Endothelial cell of umbilical vein (primary cell): ENCODE results near the gene COL15A1. TPM values are rescaled to one million over a fixed set of nuclear protein-coding genes. Genes with fewer than 3 reads are reported as not detected.

ENCODE experiments used
- BruUV-seq: library from RNA; stranded (reverse); fragments of 400-500 nt; replicated peaks from 2 replicates; lab custom pipeline; 2021; lab: Mats Ljungman, UMichigan
- CTCF ChIA-PET: fragments of 300-600, 350-600 bp; sonication (Branson Sonifier 250); formaldehyde crosslinking; loops from one replicate; lab custom pipeline; 2021; ENCODE audit warnings: antibody characterized with exemption, inconsistent platforms; lab: Charles Lee
- POLR2A ChIA-PET: fragments of 300-600, 350-600 bp; sonication (Branson Sonifier 250); formaldehyde crosslinking; loops from one replicate; lab custom pipeline; 2021; ENCODE audit warnings: antibody characterized with exemption, inconsistent platforms; lab: Charles Lee
- DNase-seq: peaks from one replicate; pipeline ENCODE4 v3.0.0-alpha.2; 2011; ENCODE audit warnings: low read depth, low spot score
- FAIRE-seq: peaks from 2 replicates; lab custom pipeline; 2011; peaks lifted over from hg19 to GRCh38; lab: Jason Lieb, UNC
- H2AFZ ChIP-seq: 2 replicates; pipeline ENCODE4 v1.6.0; 2012; ENCODE audit warnings: low read depth, low read length, control low read depth, inconsistent platforms
- H3K27ac ChIP-seq: 2 replicates; pipeline ENCODE4 v1.5.1; 2011; ENCODE audit warnings: low read depth, mild to moderate bottlenecking, control low read depth, low read length, moderate library complexity; ENCODE audit not compliant: insufficient read depth
- H3K27me3 ChIP-seq, 2 experiments: 2 replicates each; pipeline versions ENCODE4 v1.6.0 to v1.6.1; 2011; ENCODE audit warnings: low read length in 2 of 2, mixed read lengths in 1 of 2; ENCODE audit not compliant: control insufficient read depth in 2 of 2, insufficient read depth in 2 of 2
- H3K36me3 ChIP-seq, 2 experiments: 2 replicates in 1 of 2; 3 replicates in 1 of 2; pipeline ENCODE4 v1.5.1; 2011; ENCODE audit warnings: low read length in 2 of 2, mild to moderate bottlenecking in 1 of 2, moderate library complexity in 1 of 2; ENCODE audit not compliant: control insufficient read depth in 2 of 2, insufficient read depth in 2 of 2; ENCODE audit errors: extremely low read depth in 1 of 2
- H3K4me1 ChIP-seq: 3 replicates; pipeline ENCODE4 v1.5.1; 2011; ENCODE audit warnings: mild to moderate bottlenecking, low read length; ENCODE audit not compliant: control insufficient read depth, insufficient read depth; ENCODE audit errors: extremely low read depth
- H3K4me2 ChIP-seq: 2 replicates; pipeline ENCODE4 v1.6.1; 2011; ENCODE audit warnings: low read length, control low read depth, mixed read lengths; ENCODE audit not compliant: insufficient read depth
- H3K4me3 ChIP-seq, 3 experiments: fragments of 200-600 bp in 1 of 3; sonication (generic), shearing (Covaris generic) in 1 of 3; replicated peaks in 1 of 3; 2 replicates each; pipeline ENCODE4 v1.5.1; 2011 to 2016; ENCODE audit warnings: control low read depth in 3 of 3, low read length in 3 of 3, mild to moderate bottlenecking in 2 of 3, inconsistent platforms in 1 of 3, low read depth in 1 of 3, moderate library complexity in 1 of 3; ENCODE audit not compliant: insufficient read depth in 1 of 3
- H3K79me2 ChIP-seq: 2 replicates; pipeline ENCODE4 v1.6.0; 2012; ENCODE audit warnings: low read length, inconsistent platforms; ENCODE audit not compliant: control insufficient read depth, insufficient read depth
- H3K9ac ChIP-seq: replicated peaks from 2 replicates; pipeline ENCODE3; 2011; ENCODE audit warnings: low read length, control low read depth; ENCODE audit not compliant: insufficient read depth; ENCODE audit errors: extremely low read depth
- H3K9me1 ChIP-seq: replicated peaks from 3 replicates; pipeline ENCODE4 v1.6.0; 2011; ENCODE audit warnings: mild to moderate bottlenecking, low read length; ENCODE audit not compliant: control insufficient read depth, insufficient read depth; ENCODE audit errors: extremely low read depth
- H3K9me3 ChIP-seq: replicated peaks from 2 replicates; pipeline ENCODE4 v1.5.1; 2012; ENCODE audit warnings: low read length, inconsistent platforms; ENCODE audit not compliant: control insufficient read depth, insufficient read depth
- H4K20me1 ChIP-seq: replicated peaks from 2 replicates; pipeline ENCODE3; 2011; ENCODE audit warnings: mild to moderate bottlenecking, low read length; ENCODE audit not compliant: control insufficient read depth, insufficient read depth; ENCODE audit errors: extremely low read depth
- EZH2 ChIP-seq: IDR thresholded peaks from 2 replicates; pipeline ENCODE4 v1.6.1; 2012; ENCODE audit warnings: borderline replicate concordance, low read depth, mild to moderate bottlenecking, moderate library complexity, low read length, inconsistent platforms; ENCODE audit not compliant: severe bottlenecking
- MYC ChIP-seq: IDR thresholded peaks from one replicate; pipeline ENCODE4 v1.6.1; 2011; ENCODE audit warnings: mild to moderate bottlenecking, low read depth, low read length
- POLR2A ChIP-seq: IDR thresholded peaks from 2 replicates; pipeline ENCODE4 v1.6.1; 2012; ENCODE audit warnings: low read depth, mild to moderate bottlenecking, control low read depth, low read length
- dilution Hi-C: fragments of 300-500 bp; cut with MboI; formaldehyde crosslinking; loops from one replicate; pipeline ENCODE4 v1.15.0; 2019; ENCODE audit warnings: low sequenced_read_pairs; ENCODE audit not compliant: extremely low pct_ligation_motif_present
- intact Hi-C: fragments of 100-400 bp; cut with micrococcal nuclease; formaldehyde crosslinking; loops from one replicate; pipeline ENCODE4 v1.10.0; 2022
- polyA plus RNA-seq, 4 experiments: library from polyadenylated mRNA; depleted of rRNA in 3 of 4; stranded (reverse) in 3 of 4; unstranded in 1 of 4; fragments of >200 nt; gene quantifications; 2 replicates each; pipeline versions ENCODE4 v1.2.1 to v1.2.3, GENCODE V29; 2011 to 2012; ENCODE audit warnings: missing spikeins in 1 of 4
- total RNA-seq: library from RNA; stranded (reverse); gene quantifications from 2 replicates; pipeline ENCODE4 v1.2.3, GENCODE V29; 2021
- TF ChIP-seq, protein P1 (sequence below): IDR thresholded peaks from 2 replicates; pipeline ENCODE4 v1.6.1; 2011; ENCODE audit not compliant: insufficient read depth, insufficient read length
- TF ChIP-seq, protein P2 (sequence below), 2 donors: IDR thresholded peaks; 1 replicate in 1 of 2; 2 replicates in 1 of 2; pipeline ENCODE4 v1.5.1; 2011; ENCODE audit warnings: low read length in 2 of 2, mild to moderate bottlenecking in 2 of 2, moderate library complexity in 2 of 2, control low read depth in 1 of 2, inconsistent platforms in 1 of 2, low read depth in 1 of 2; ENCODE audit not compliant: insufficient read depth in 1 of 2; ENCODE audit errors: extremely low read depth in 1 of 2

The COL15A1 gene
- total and polyA plus RNA-seq, 2 donors (not counting 3 experiments of a cell fraction or from before 2014, with no cell fraction given) = not detected

DNA sequence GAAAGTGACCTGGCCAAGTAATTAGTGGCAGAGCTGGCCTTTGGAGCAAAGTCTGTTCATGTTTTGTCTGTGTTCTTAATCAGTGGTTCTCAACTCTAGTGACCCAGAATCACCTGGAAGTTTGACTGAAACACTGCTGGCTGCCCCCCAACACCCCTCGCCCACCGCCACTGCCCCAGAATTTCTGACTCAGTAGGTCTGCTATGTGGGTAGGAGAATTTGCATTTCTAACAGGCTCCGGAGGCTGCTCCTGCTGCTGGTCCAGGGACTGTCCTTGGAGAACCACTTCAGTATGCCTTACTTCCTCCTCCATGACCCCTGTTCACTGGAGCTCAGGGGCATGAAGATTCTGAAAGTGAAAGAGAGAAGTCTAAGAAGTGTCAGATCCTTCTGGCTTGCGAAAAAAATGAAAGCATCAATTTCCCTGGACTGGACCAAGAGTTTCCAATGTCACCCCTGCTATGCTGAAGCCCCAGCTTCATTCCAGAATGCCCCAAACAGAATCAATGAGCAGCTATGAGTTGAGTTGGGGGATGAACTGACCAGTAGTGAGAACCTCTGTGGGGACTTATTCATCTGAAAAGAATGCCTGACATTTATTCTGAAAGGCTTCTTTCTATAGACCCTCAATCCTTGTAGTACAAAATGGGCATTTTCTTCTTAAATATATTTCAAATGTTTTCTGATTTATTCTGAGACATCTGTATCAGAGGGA lies 20.8 kb upstream of the COL15A1 start:
- H3K4me3 ChIP-seq = no peak overlapping the region
- H3K4me1 ChIP-seq = no peaks in the 10 kb centered on the region
- POLR2A ChIA-PET = no interaction called here
- intact Hi-C loops = no loop called here
- TF ChIP-seq EZH2 (no peak), POLR2A (no peak), MYC (no peak)
- TF ChIP-seq, protein P1, sequence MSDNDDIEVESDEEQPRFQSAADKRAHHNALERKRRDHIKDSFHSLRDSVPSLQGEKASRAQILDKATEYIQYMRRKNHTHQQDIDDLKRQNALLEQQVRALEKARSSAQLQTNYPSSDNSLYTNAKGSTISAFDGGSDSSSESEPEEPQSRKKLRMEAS = no peak
- TF ChIP-seq, protein P2, sequence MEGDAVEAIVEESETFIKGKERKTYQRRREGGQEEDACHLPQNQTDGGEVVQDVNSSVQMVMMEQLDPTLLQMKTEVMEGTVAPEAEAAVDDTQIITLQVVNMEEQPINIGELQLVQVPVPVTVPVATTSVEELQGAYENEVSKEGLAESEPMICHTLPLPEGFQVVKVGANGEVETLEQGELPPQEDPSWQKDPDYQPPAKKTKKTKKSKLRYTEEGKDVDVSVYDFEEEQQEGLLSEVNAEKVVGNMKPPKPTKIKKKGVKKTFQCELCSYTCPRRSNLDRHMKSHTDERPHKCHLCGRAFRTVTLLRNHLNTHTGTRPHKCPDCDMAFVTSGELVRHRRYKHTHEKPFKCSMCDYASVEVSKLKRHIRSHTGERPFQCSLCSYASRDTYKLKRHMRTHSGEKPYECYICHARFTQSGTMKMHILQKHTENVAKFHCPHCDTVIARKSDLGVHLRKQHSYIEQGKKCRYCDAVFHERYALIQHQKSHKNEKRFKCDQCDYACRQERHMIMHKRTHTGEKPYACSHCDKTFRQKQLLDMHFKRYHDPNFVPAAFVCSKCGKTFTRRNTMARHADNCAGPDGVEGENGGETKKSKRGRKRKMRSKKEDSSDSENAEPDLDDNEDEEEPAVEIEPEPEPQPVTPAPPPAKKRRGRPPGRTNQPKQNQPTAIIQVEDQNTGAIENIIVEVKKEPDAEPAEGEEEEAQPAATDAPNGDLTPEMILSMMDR (IDR thresholded peaks at IDR 0.05; ENCODE audit: extremely low read depth in 1 of 2, insufficient read depth in 1 of 2, low read depth in 1 of 2, low read length in 2 of 2) = no peak
- dilution Hi-C loops = no loop called here
- DNase-seq = no peak
- H3K9ac ChIP-seq = no peak overlapping the region
- CTCF ChIA-PET = interaction anchor here (0.9 to 1.5 kb wide), 2 partner anchors 12 to 74 kb away, joined by 3 to 5 read pairs; no protein-coding TSS in a partner anchor
- H4K20me1 ChIP-seq = no peaks in the 10 kb centered on the region
- H3K27ac ChIP-seq = no peak overlapping the region
- no peak overlapping the region for H3K4me2 ChIP-seq
- H2AFZ ChIP-seq = no peak overlapping the region
- no peaks in the 10 kb centered on the region for H3K9me1 ChIP-seq
- FAIRE-seq = no peak
- peaks cover 2% of the 10 kb centered on the region in 2 experiments for H3K27me3 ChIP-seq
- H3K9me3 ChIP-seq = no peaks in the 10 kb centered on the region
- no peaks in the 10 kb centered on the region for H3K79me2 ChIP-seq
- no peaks in the 10 kb centered on the region for H3K36me3 ChIP-seq
- no TSS peak for BruUV-seq
